VCaP (cell line): ENCODE measurements around the gene RHCG.

Source experiments
- H3K27ac ChIP-seq: fragments of 450-650 bp; 2 replicates; pipeline ENCODE4 v1.5.1; 2017
- CTCF ChIP-seq: fragments of 450-650 bp; conservative IDR thresholded peaks from 2 replicates; pipeline ENCODE4 v1.5.1; 2017; ENCODE audit warnings: mild to moderate bottlenecking, moderate library complexity

Gene RHCG

GRCh38 chr15:89496155-89497098 lies at the start of gene RHCG:
RHCG (minus strand) TSS chr15:89496583; CDS start chr15:89496544, 39 bp downstream.
- no peak for TF ChIP-seq CTCF
- H3K27ac ChIP-seq, result no peak within 1 kb of the TSS

- no peak for TF ChIP-seq CTCF
Measured at GRCh38 chr15:89543389-89543788, 47.0 kb upstream of the RHCG start.

GRCh38 chr15:89542369-89542768 lies 46.0 kb upstream of the RHCG start:
- no peak for TF ChIP-seq CTCF
- H3K27ac ChIP-seq, result no peak overlapping the region

More at GRCh38 chr15:89543389-89543788, 47.0 kb upstream of the RHCG start:
- H3K27ac ChIP-seq, result no peak overlapping the region

- H3K27ac ChIP-seq, result no peak overlapping the region
- TF ChIP-seq CTCF, result no peak
Measured at GRCh38 chr15:89539027-89539426, 42.6 kb upstream of the RHCG start.

- H3K27ac ChIP-seq, result no peak overlapping the region
- no peak for TF ChIP-seq CTCF
Measured at GRCh38 chr15:89533861-89534544, 37.6 kb upstream of the RHCG start.

GRCh38 chr15:89531796-89532537 lies 35.6 kb upstream of the RHCG start:
- no peak overlapping the region for H3K27ac ChIP-seq
- no peak for TF ChIP-seq CTCF

- no peak for TF ChIP-seq CTCF
- no peak overlapping the region for H3K27ac ChIP-seq
Measured at GRCh38 chr15:89530976-89531375, 34.6 kb upstream of the RHCG start.
